SH-SY5Y (cell line): ENCODE data around the gene CACNA2D4.

Experiments used
- GATA2 ChIP-seq: IDR thresholded peaks from 2 replicates; pipeline ENCODE4 v1.6.1; 2011; ENCODE audit warnings: mild to moderate bottlenecking, low read depth, low read length
- GATA3 ChIP-seq: IDR thresholded peaks from 2 replicates; pipeline ENCODE4 v1.6.1; 2011; ENCODE audit warnings: low read depth, mild to moderate bottlenecking, low read length, moderate library complexity

The CACNA2D4 gene, protein sequence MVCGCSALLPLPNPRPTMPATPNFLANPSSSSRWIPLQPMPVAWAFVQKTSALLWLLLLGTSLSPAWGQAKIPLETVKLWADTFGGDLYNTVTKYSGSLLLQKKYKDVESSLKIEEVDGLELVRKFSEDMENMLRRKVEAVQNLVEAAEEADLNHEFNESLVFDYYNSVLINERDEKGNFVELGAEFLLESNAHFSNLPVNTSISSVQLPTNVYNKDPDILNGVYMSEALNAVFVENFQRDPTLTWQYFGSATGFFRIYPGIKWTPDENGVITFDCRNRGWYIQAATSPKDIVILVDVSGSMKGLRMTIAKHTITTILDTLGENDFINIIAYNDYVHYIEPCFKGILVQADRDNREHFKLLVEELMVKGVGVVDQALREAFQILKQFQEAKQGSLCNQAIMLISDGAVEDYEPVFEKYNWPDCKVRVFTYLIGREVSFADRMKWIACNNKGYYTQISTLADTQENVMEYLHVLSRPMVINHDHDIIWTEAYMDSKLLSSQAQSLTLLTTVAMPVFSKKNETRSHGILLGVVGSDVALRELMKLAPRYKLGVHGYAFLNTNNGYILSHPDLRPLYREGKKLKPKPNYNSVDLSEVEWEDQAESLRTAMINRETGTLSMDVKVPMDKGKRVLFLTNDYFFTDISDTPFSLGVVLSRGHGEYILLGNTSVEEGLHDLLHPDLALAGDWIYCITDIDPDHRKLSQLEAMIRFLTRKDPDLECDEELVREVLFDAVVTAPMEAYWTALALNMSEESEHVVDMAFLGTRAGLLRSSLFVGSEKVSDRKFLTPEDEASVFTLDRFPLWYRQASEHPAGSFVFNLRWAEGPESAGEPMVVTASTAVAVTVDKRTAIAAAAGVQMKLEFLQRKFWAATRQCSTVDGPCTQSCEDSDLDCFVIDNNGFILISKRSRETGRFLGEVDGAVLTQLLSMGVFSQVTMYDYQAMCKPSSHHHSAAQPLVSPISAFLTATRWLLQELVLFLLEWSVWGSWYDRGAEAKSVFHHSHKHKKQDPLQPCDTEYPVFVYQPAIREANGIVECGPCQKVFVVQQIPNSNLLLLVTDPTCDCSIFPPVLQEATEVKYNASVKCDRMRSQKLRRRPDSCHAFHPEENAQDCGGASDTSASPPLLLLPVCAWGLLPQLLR

DNA sequence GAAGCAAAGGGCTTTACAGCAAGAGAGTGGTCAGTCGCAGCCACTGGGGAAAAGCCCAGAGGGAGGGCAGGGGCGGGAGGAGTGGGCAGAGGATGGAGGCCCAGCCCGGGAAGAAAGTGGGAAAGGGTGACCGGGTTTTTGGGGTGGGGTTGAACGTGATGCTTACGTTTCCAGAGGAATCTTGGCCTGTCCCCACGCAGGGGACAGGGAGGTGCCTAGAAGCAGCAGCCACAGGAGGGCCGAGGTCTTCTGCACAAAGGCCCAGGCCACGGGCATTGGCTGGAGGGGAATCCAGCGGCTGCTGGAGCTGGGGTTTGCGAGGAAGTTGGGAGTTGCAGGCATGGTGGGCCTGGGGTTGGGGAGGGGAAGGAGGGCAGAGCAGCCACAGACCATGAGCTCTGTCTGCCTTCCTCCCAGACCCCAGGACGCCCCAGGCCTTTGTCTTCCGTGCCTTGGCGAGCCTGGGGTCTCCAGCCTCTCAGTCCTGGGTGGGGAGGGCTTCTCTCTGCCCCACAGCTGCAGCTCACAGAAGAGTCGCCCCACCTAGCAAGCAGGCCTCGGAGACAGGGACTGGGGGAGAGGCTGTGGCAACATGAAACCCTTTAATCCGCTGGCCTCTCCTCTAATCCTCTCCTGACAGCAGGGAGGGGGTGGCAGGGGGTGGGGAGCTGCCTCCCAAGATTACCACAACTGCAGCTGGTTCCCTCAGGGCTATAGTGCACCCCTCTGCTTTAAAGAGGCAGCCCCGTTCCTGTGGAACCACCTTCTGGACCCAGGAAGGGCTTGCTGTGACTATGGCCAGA is at the start of gene CACNA2D4:
Gene CACNA2D4 (minus strand): TSS at position 572 of the 803 bp plus-strand sequence. CDS start 179 bp downstream, at position 393.
- TF ChIP-seq GATA3: no peak
- no peak for TF ChIP-seq GATA2

- no peak for TF ChIP-seq GATA2
- no peak for TF ChIP-seq GATA3
These were observed 48.2 kb upstream of the CACNA2D4 start for GRCh38 chr12:1966561-1967226.

GRCh38 chr12:1965916-1966315 is 47.5 kb upstream of the CACNA2D4 start:
- TF ChIP-seq GATA3: no peak
- TF ChIP-seq GATA2: no peak

DNA sequence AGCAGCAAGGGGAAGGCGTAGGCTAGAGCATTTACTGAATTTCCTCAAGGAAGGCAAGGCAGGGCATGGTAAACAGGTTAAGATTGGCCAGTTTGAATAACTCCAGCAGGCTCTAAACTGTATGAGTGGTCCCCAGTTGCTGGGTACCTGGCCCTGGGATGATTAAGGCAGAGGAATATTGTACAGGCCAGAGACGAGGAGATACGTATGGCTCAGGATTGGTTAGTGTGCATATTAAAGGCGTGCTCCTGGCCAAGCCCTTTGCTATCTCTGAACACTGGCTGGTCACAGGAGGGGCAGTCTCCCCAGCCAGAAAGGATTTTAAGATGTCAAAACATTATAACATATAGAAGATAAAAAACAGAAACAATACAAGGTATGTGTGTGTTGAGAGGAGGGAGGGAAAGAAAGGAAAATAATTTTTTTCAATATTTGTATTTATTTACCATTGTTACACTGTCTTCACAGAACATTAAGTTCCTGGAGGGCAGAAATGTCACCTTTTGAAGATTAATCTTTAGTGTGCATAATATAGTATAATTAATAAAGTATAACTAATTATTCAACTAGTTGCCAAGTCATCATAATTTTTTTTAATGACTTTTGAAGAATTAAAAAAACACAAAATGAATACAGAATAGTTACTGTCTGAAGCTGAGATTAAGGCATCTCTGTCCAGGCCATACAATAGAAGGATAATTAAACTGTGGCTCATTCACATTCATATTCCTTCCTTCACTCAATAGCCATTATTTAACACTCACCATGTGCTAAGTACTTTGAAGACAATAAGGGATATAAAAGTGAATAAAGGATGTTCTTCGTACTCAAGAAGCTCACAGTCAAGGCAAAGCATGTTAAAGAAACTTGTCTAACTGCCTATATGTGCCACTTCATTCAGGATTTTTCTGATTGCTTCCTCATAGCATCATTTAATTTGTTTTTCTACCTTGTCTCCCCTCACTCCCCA is 43.9 kb upstream of the CACNA2D4 start:
- TF ChIP-seq GATA2: no peak
- no peak for TF ChIP-seq GATA3

- TF ChIP-seq GATA2 (no peak), GATA3 (no peak)
These were observed 38.3 kb upstream of the CACNA2D4 start for GRCh38 chr12:1956716-1957115.

- TF ChIP-seq GATA2: no peak
- TF ChIP-seq GATA3: no peak
These were observed 31.5 kb upstream of the CACNA2D4 start for GRCh38 chr12:1949771-1950470.

DNA sequence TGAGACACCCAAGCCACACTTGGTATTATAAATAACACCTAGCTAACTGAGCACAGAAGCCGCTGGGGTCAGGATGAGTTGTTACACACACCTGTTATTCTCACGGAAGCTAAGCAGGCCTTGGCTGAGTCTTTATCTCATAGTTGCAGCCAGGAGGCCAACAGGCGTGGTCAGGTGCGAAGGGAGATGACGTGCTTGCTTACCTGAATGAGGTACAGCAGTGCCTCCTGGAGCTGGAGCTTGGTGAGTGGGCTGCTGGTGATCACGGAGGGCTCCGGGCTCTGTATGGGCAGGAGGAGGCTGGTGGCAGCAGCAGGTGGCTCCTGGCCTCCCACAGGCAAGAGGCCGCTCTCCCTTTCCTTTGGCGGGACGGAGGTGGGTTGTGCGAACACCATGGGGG is 30.4 kb upstream of the CACNA2D4 start:
- TF ChIP-seq GATA3 (no peak), GATA2 (no peak)

- TF ChIP-seq GATA2 (no peak), GATA3 (no peak)
These were observed 28.6 kb upstream of the CACNA2D4 start for GRCh38 chr12:1947081-1947480.

DNA sequence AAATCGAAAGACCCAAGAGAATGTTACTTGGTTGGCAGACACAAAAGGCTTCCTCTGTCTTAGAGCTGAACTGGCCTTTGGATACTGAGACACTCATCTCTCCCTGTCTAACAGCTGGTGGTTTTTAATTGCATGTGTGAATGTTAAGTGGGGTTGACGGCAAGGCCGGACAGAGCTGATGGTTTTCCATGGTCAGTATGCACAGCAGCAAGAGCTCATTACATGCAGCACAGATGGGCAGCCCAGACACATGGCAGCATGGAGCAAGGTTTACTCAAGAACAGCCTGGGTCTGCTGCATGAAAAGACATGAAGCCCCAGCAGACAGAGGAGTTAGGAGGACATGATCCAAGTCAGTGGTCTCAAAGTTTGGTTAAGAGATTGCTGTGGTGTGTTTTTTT is 27.8 kb upstream of the CACNA2D4 start:
- TF ChIP-seq GATA2 (no peak), GATA3 (no peak)

- TF ChIP-seq GATA2: no peak
- TF ChIP-seq GATA3: no peak
These were observed 21.6 kb upstream of the CACNA2D4 start for GRCh38 chr12:1939801-1940607.

DNA sequence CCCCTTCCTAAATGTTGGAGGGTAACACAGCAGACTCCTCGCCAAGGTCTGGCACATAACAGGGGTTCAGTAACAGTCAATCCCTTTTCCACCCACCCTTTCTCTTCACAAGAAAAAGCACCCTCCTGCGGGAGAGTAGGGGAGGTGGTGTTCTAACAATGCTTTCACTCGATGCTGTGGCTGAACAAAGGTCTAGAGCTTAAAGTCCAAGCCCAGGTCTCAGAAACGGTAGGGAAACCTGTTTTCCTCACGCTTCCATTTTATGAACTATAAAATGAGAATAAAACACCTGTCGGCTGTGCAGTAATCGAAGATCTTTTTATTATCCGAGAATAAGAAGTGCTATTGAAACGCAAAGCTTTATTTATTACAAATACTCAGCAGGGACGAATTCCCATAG is 20.9 kb upstream of the CACNA2D4 start:
- TF ChIP-seq GATA2: no peak
- no peak for TF ChIP-seq GATA3
